GM19395 (cell line): ENCODE data around the gene NTRK3.
A peak's percentile ranks its signal among the peaks of the same experiment; 100 is the strongest.

Experiments
- ATAC-seq: cut with Tn5 transposase; IDR thresholded peaks from one replicate; pipeline ENCODE4 v1.9.1; 2021; ENCODE audit warnings: mild to moderate bottlenecking, moderate library complexity; ENCODE audit not compliant: unreplicated experiment

NTRK3 gene

GRCh38 chr15:88258093-88258641 lies 1.6 kb upstream of the NTRK3 start:
- no peak for ATAC-seq

GRCh38 chr15:88257311-88258092 lies 963 bp upstream of the NTRK3 start:
- no peak for ATAC-seq

- no peak for ATAC-seq
Observed at GRCh38 chr15:88255484-88256278, 858 bp downstream of the NTRK3 start.

DNA sequence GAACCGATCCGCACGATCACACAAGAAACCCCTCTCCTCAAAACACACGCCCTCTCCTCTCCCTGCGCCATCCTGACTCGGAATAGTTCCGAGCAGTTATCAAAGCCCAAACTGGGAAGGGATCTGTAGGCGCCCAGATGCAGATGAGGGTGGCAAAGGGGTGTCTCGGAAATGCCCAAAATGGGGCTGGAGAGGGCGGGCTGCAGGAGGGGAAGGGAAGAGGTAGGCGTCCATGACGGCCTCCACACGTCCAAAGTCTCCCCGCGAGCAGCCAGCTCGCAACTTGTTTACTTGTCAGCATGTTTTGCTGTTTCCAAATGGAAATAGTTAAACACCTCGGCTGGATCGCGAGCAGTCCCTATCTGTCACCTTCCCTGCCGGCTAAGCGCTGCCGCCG lies 1.5 kb downstream of the NTRK3 start:
- no peak for ATAC-seq

DNA sequence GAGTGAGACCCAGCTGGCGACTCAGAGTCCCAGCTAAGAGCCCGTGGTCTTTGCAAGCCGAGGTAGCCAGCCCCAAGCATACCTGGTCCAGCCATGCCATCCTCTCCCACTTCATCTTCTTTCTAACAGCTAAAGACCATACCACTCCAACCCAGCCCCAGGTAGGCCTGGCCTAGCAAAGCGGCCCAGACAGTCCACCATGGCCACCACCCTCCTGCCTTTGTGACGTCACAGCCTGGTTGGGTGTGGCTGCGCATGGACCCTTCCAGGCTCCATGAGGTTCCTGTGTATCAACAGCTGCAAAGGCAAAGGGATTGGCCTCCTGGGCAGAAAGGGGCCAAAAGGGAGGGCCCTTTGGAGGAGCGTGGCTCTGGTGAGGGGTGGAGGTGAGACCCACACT lies 4.1 kb downstream of the NTRK3 start:
- no peak for ATAC-seq

DNA sequence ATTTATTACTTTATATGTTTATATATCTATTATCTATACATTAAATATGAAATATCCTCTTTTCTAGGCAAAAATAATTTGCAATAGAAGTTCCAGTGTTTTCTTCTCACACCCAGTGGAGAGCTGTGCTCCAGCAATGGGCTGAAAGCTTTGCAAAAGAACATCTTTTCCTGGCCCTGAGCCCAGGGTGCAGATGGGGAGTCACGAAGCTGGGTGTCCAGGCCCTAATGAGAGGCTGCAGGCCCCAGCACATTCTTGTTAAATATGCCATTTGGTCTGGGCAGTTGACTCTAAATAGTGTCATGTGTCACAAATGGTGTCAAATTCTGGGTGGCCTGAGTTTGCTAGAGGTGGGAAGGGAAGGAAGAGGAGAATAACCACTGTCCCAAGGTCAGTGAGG lies 5.7 kb downstream of the NTRK3 start:
- ATAC-seq: no peak

DNA sequence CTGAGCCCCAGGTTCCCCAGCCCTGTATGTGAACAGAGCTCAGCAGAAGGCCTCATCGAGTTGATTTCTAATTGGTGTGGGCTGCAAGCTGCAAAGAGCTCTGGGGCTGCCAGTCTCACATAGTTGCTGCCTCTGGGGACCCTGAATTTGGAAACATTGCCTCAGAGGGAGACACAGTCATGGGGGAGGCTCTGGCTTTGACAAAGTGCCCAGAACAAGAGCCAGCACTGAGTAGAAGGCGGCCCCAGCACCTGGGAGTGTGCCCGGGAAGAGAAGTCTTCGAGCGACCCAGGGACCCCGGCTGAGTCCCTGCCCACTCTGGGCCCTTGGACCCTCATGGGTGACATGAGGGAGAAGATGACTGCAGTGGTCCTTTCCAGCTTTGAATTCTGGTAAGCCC lies 7.3 kb downstream of the NTRK3 start:
- no peak for ATAC-seq

GRCh38 chr15:88247914-88248313 lies 8.6 kb downstream of the NTRK3 start:
- no peak for ATAC-seq

DNA sequence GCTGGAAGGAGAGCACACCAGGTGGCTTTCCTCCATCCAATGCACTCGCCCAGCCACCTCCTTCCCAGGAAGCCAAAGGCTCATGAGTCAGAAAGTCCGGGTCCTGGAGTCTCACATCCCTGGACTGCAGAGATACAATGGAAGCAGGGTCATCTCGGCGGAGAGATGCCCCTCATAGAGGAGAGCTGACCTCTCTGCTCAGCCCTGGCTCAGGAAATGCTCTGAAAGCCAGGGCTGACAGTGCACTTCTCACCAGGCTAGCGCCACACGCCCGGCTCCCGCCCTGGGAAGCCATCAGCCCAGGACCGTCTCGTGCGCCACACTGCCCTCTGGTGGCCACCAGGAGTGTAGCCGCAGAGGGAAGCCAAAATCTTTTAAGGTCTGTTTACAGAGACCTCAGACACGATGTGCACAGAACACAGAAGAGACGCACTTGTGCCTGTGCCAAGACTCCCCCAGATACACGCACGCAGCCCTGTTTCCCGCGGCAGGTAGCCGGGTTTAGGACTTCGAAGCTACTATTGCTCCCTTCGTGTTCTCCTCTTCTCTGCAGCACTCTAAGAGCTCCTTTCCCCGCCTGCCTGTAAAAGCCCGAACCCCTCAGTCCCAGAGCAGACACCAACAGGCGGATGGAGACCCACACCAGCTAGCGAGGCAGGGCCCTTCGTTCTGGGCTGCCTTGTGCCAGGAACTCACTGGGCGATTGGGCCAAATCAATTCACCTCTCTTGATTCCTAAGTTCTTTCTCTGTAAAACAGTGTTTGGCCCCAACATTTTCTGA lies 9.7 kb downstream of the NTRK3 start:
- peak; percentile 84 for ATAC-seq

- no peak for ATAC-seq
Observed at GRCh38 chr15:88246081-88246480, 10.5 kb downstream of the NTRK3 start.

GRCh38 chr15:88243895-88244787 lies 12.4 kb downstream of the NTRK3 start:
- ATAC-seq: peak; percentile 66

GRCh38 chr15:88242586-88243555 lies 13.7 kb downstream of the NTRK3 start:
- ATAC-seq: no peak

DNA sequence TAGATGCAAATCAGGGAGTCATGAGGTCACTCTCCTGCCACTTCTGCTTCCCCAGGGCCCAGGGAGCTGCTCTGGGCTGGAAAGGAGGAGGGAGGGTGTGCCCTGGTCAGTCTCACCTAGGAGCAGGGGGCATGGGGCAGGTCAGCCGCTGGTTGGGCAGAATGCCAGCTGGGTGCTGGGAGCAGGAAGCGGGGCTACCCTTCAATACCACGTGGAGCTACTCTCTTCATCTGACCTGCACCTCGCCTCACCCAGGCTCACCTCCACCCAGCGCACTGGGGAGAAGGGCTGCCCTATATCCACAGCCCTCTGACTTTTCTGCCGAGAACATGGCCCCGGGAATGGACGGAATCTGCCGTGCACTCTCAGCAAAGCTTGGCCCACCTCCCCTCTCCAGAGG lies 15.1 kb downstream of the NTRK3 start:
- no peak for ATAC-seq

DNA sequence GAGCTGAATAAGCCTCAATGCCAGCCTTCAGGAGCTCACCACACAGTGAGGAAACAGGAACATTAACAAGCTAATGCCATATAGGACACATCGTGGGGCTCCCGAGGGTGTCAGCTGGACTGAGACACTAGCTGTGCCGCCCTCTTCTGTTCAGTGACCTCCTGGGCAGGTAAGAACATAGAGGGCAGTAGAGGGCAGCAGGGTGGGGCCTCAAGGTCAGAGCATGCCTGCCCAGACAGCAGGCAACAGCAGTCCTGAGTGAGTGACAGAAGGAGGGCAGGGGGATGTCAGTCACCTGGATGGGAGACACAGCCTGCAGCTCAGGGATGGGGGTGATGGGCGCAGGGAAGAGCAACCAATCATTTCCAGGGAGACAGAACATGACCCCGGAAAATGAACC lies 15.5 kb downstream of the NTRK3 start:
- no peak for ATAC-seq

GRCh38 chr15:88239594-88239993 lies 16.9 kb downstream of the NTRK3 start:
- ATAC-seq: no peak

DNA sequence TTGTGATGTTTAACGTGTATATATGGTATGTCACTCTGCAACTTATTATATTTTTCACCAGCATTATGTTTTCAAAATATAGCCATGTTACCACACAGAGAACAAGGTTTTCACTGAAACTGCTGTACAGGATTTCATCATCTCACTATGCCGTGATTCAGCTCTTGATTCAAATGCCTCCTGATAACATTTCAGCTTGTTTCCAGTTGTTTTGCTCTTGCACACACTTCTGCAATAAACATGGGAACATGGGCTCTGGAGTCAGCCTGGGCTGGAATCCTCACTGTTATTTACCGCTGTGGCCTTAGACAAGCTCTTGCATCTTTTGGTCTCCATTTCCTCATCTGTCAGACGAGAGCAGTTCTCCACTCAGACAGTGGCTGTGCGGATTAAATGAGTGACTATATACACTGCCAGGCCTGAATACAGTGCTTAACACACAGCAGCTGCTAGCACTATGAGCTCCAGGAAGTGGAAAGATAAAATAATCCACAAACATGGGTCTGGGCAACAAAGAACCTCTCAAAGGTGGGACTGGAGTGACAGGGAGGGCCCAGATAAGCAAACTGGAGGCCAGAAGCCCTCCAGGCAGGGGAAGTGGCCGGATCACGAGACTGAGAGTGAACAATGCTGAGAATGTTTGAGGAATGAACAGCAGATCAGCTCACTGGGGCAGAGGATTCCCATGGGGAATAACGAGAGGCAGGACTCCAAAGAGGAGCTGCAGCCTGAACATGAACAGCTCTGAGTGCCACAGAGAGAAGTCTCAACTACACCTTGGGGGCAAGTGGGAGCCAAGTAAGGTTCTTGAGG lies 17.7 kb downstream of the NTRK3 start:
- ATAC-seq: no peak

GRCh38 chr15:88234711-88235110 lies 21.8 kb downstream of the NTRK3 start:
- ATAC-seq: no peak

- no peak for ATAC-seq
Observed at GRCh38 chr15:88233921-88234320, 22.6 kb downstream of the NTRK3 start.
